ENCODE results near the gene VANGL1.

GRCh38 chr1:115713906-115714305 lies 72.1 kb downstream of the VANGL1 start:
- TF ChIP-seq CTCF (IDR thresholded peaks at IDR 0.05) (no peak), POLR2AphosphoS5 (IDR thresholded peaks at IDR 0.05; ENCODE audit: insufficient read depth in 1 of 2, low read depth in 1 of 2) (no peak), POLR2A (IDR thresholded peaks at IDR 0.05) (no peak)

Data from vagina (tissue), 2 donors.